NCI-H2029 treated with DMSO at 0.1 percent for 48 hours (cell line): ENCODE results near the gene TRAM2.

Experiments
- DNase-seq: peaks from one replicate; lab custom pipeline; 2025; lab: John Stamatoyannopoulos, UW

TRAM2 gene

GRCh38 chr6:52577022-52577777 lies at the start of gene TRAM2:
Gene TRAM2, minus strand, starts transcription at chr6:52577060. Its CDS starts 145 bp downstream, at chr6:52576915.
- no peak for DNase-seq

DNA sequence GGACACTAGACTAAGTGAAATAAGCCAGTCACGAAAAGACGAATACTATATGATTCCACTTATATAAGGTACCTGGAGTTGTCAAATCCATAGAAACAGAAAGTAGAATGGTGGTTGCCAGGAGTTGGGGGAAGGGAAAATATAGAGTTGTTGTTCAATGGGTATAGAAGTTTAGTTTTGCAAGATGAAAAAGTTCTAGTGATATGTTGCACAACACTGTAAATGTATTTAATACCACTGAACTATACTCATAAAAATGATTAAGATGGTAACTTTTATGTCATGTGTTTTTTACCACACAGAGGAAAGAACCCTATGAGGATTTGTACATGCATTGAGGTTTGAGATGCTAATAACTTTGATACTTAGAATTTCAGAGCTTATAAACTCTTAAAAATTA lies 46.0 kb upstream of the TRAM2 start:
- no peak for DNase-seq

- no peak for DNase-seq
Observed at GRCh38 chr6:52621631-52622030, 44.8 kb upstream of the TRAM2 start.

- DNase-seq: no peak
Observed at GRCh38 chr6:52620906-52621190, 44.0 kb upstream of the TRAM2 start.

GRCh38 chr6:52620055-52620905 lies 43.4 kb upstream of the TRAM2 start:
- no peak for DNase-seq

DNA sequence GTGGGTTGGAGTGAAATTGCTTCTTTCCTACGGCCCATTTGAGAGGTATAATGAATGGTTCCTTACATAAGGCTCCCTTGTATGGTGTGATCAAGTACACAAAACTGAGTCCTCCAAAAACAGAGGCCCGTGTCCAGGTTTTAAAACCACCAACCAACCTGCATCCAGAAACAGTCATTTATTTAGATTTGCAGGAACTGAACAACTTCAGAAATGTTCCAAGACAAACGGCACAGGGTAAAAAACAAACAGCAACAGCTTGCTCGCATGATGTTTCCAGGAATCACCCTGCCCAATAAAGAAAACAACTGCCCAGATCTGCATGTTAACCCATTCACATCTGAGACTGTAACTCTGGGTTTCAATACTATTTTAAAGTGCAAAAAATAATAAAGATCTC lies 40.2 kb upstream of the TRAM2 start:
- no peak for DNase-seq

GRCh38 chr6:52616059-52616690 lies 39.3 kb upstream of the TRAM2 start:
- DNase-seq: no peak

- no peak for DNase-seq
Observed at GRCh38 chr6:52612336-52613054, 35.6 kb upstream of the TRAM2 start.

DNA sequence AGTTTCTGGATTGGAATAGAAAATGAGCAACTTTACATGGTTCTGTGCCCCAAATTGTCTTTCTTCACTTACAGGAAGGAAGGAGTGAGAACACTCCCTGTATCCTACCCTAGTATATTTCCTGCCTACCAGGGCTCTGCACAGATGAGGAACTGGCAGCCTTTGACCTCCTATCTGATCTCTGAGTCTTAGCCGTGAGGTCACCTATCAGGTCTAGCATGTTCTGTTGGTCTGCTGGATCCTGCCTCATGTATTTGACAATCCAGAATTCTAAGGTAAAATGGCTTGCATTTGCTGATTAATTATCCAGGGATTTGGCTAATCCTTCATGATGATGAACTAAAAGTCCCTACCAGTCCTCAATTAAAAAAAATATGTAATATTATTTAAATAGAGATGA lies 35.0 kb upstream of the TRAM2 start:
- no peak for DNase-seq

DNA sequence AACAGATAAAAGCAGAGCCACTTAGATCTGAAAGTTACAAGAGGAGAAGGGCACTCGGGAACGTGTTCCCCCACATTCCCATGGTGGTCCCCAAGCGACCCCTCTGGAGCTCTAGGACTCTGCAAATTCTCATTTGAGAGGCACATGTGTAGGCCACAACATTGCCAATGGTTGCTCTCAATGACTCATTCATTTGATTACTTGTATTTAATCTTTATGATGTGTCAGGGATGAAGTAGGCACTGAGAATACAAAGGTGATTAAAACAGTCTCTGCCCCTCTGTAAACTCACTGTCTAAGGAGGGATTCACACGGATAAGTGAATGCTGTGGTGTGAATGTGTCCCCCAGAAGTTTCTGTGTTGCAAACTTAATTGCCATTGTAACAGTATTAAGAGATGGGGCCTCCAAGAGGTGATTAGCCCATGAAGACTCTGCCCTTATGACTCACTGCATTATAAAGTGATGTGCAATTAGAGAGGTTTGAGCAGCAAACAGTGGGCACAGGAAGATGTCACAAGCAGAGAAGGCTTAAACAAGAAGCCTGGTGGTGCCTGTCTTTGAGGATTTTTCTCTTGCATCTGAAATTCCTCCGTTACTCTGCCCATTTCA lies 34.0 kb upstream of the TRAM2 start:
- DNase-seq: no peak

DNA sequence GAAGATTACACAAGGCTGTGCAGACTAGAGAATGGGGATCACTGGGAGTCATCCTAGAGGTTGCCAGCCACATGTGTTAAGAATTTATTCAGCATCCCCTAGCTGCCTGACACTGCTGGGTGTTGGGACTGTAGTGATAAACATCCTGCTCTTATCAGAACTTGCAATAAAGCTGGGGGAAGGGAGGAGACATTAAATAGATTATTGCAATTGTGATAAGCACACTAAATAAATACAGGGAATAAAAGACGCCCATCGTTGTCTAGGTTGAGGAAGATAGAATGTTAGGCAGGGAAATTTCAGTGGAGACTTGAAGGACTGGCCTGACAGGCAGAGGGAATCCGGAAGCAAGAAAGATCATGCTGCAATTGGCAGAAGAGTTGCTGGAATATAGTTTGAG lies 33.2 kb upstream of the TRAM2 start:
- DNase-seq: no peak

GRCh38 chr6:52605610-52606185 lies 28.8 kb upstream of the TRAM2 start:
- DNase-seq: no peak

- no peak for DNase-seq
Observed at GRCh38 chr6:52603000-52603795, 26.3 kb upstream of the TRAM2 start.

DNA sequence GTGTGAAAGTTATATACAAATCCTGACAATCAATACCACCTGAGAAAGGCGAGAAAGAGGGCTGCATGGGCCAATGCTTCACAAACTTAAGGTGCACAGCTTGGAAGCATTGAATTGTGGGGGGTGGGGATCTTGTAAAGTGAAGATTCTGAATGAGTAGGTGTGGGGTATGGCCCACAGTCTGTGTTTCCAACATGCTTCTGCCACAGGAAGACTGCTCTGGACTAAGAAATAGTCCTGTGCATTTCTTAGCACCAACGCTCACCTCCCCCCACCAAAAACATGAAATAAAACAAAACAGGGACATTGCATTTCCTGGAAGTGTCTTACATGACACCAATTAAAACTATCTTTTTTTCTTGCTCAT lies 21.9 kb upstream of the TRAM2 start:
- DNase-seq: no peak

GRCh38 chr6:52598123-52598823 lies 21.4 kb upstream of the TRAM2 start:
- no peak for DNase-seq

GRCh38 chr6:52597738-52598122 lies 20.9 kb upstream of the TRAM2 start:
- no peak for DNase-seq

GRCh38 chr6:52596371-52597028 lies 19.6 kb upstream of the TRAM2 start:
- DNase-seq: no peak

GRCh38 chr6:52595796-52596130 lies 18.9 kb upstream of the TRAM2 start:
- no peak for DNase-seq

GRCh38 chr6:52595000-52595795 lies 18.3 kb upstream of the TRAM2 start:
- DNase-seq: no peak
